ENCODE data around the gene LCE4A. TPM values are rescaled to one million over a fixed set of nuclear protein-coding genes. Genes with fewer than 3 reads are reported as not detected.

LCE4A gene
- total RNA-seq, 1 donor from 2014 or later = not detected

DNA sequence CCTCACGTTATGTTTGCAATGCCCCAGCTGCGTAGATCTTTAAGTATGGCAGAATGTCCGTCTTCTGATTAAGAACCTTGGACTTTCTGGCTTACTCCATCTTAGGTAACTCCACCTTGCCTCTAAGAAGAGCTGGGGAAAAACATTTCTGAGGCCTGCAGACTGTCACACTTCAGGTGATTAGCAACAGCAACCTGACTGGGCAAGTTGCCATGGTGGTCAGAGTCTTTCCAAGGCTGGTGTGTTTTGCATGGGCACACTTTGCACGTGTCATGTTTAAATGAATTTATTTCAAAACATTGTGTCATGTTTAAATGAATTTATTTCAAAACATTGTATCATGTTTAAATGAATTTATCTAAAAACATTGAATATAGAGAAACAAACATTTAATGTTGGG is 50.7 kb downstream of the LCE4A start:
- Mint-ChIP-seq H3K27ac (no peak overlapping the region), H3K36me3 (ENCODE audit: low read depth) (no peaks in the 10 kb centered on the region), H3K4me3 (no peak overlapping the region), H3K27me3 (no peaks in the 10 kb centered on the region), H3K9me3 (no peaks in the 10 kb centered on the region), H3K4me1 (no peaks in the 10 kb centered on the region)
- no peak for DNase-seq
- intact Hi-C loops (cut with micrococcal nuclease) = no loop called here

Other genes with a start within 250 kb of the LCE4A start
- gene LCE5A, start 197.4 kb upstream of the LCE4A start, total RNA-seq = not detected in 2 replicates
- not detected in 2 replicates for gene CRCT1, start 193.7 kb upstream of the LCE4A start, total RNA-seq
- gene LCE3E, start 141.4 kb upstream of the LCE4A start, total RNA-seq = not detected in 2 replicates
- not detected in 2 replicates for gene LCE3D, start 127.6 kb upstream of the LCE4A start, total RNA-seq
- not detected in 2 replicates for gene LCE3C, start 107.9 kb upstream of the LCE4A start, total RNA-seq
- gene LCE3B, start 94.3 kb upstream of the LCE4A start, total RNA-seq = not detected in 2 replicates
- not detected in 2 replicates for gene LCE3A, start 85.1 kb upstream of the LCE4A start, total RNA-seq
- gene LCE2D, start 44.8 kb upstream of the LCE4A start, total RNA-seq = not detected in 2 replicates
- not detected in 2 replicates for gene LCE2C, start 32.9 kb upstream of the LCE4A start, total RNA-seq
- not detected in 2 replicates for gene LCE2B, start 22.0 kb upstream of the LCE4A start, total RNA-seq
- gene LCE2A, start 9.8 kb upstream of the LCE4A start, total RNA-seq = not detected in 2 replicates
- gene KPRP, start 49.9 kb downstream of the LCE4A start, total RNA-seq = not detected in 2 replicates
- not detected in 2 replicates for gene LCE1F, start 67.0 kb downstream of the LCE4A start, total RNA-seq
- gene LCE1E, start 78.1 kb downstream of the LCE4A start, total RNA-seq = not detected in 2 replicates
- not detected in 2 replicates for gene LCE1D, start 88.6 kb downstream of the LCE4A start, total RNA-seq
- not detected in 2 replicates for gene LCE1C, start 98.5 kb downstream of the LCE4A start, total RNA-seq
- not detected in 2 replicates for gene LCE1B, start 103.8 kb downstream of the LCE4A start, total RNA-seq
- not detected in 2 replicates for gene LCE1A, start 119.3 kb downstream of the LCE4A start, total RNA-seq
- not detected in 2 replicates for gene LCE6A, start 134.7 kb downstream of the LCE4A start, total RNA-seq
- gene LCE7A, start 151.8 kb downstream of the LCE4A start, total RNA-seq = not detected in 2 replicates
- not detected in 2 replicates for gene SMCP, start 170.2 kb downstream of the LCE4A start, total RNA-seq
- not detected in 2 replicates for gene IVL, start 200.4 kb downstream of the LCE4A start, total RNA-seq
- not detected in 2 replicates for gene SPRR5, start 239.0 kb downstream of the LCE4A start, total RNA-seq